Endometrium (tissue), 2 donors: ENCODE results near the gene MRPL24.

Experiments
- FAIRE-seq: peaks from 2 replicates; lab custom pipeline; 2012; peaks lifted over from hg19 to GRCh38; lab: Jason Lieb, UNC
- donor health status: control.
- donor health status: control.

MRPL24 gene

GRCh38 chr1:156709757-156710489 is 31.0 kb downstream of the MRPL24 start:
- FAIRE-seq = no peak

GRCh38 chr1:156709031-156709430 is 31.9 kb downstream of the MRPL24 start:
- FAIRE-seq = no peak

GRCh38 chr1:156708218-156708661 is 32.6 kb downstream of the MRPL24 start:
- no peak for FAIRE-seq

DNA sequence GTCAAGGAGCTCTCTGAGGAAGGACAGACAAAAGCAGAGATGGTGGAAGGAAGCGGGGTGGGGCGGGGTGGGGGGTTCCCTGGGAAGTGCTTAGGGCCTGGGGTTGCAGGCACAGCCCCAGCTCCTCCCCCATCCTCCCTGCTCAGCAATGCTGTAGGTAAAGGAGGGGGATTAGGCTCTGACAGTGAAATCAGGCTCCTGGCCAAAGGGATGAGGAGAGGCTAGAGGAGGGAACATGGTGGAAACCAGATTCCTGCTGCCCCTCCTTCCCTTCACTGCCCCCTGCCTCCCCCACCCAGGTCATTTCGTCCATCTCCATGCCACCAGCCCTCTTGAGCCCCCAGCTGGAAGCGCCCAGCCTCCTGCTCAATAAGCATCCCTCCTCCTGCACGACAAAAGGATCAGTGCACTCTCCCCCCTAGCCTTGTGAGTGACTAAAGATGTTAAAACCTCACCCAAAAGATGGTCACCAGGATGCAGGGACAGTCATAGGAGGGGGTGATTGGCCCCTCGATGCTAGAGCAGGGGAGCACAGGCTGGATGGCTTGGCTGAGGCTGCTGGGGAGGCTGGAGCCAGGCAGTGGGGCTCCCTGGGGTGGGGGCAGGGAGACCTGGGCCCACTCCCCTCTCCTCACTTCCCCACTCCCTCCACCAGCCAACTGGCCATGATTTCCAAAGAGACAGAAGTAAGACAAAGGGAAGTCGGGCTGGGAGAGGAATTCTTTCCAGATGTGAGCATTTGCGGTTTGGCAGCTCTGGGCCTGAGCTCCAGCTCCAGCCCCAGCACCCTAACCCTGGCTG is 33.3 kb downstream of the MRPL24 start:
- no peak for FAIRE-seq

- peak; percentile 26 for FAIRE-seq
Observed at GRCh38 chr1:156706657-156707416, 34.1 kb downstream of the MRPL24 start.

- no peak for FAIRE-seq
Observed at GRCh38 chr1:156705918-156706656, 34.8 kb downstream of the MRPL24 start.

DNA sequence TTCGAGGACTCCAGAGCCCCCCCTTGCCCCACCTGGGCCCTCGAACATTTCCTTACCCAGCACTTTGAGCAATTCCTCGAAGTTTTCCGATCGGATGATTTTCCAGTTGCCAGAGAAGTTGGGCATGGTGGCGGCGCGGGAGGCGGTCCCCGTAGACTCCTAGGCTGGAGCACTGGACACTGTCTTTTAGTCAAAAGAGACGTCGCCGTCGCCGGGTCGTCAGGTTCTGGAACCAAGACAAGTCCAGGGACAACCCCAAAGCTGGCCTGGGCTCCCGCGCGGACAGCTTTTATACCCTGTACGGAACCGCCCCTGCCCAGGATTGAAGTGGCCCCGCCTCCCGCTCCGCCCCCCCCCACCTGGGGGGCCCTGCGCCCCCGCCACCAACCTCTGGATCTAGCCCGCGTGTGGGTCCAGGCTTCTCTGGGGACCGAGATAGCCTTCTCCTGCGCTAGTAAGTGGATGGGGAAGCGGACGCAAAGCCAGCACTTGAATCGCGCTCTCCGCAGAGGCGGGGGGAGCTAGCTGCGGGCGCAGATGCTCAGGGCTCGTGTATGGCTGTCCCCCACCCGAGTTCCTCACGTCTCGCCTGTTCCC is 35.5 kb downstream of the MRPL24 start, which contains the start of gene CRABP2:
Gene CRABP2 (minus strand): TSS at position 263 of the 597 bp plus-strand sequence. CDS start 137 bp downstream, at position 126.
- FAIRE-seq = no peak

DNA sequence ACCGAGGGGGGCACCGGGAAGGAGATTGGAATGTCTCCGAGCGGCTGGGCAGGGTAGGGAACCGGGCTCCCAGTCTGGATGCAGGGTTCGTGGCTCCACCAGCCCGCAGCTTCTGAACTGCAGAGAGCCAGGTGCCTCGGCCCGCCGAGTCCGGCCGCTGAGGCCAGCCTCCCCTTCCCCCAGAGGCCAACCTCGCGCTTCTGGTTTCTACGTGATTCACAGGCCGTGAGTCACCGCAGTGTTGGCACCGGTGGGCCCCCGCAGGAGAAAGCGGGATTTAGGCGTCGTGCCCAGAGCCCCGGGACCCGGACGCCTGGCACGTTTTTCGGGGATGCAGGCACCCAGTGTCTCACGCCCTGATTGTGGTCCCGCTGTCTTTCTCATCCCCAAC is 36.0 kb downstream of the MRPL24 start:
- FAIRE-seq = no peak

DNA sequence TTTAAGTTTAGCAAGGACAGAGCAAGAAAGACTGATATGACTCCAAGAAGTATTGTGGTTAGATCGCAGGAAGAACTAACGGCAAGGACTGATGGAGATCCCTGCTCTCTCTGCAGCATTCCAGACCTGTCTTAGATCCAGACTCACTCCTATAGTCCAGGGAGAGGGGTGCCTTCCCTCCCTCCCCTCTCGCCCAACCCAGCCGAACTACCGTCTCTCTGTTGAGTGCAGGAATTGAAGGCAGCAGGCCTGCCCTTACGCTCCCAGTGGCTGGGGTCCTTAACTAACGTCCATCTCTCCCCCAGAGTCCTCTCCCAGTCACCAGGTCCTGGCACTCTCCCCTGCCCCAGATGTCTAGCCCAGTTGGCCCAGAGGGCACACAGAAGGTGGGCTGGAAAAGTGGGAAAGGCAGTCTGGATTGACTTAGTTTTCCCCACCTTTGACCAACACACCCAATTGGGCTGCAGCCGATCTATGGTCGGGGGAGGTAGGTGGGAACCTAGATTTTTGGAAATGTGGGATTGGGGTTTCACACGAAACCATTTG is 36.6 kb downstream of the MRPL24 start:
- no peak for FAIRE-seq

- no peak for FAIRE-seq
Observed at GRCh38 chr1:156703741-156704140, 37.1 kb downstream of the MRPL24 start.

DNA sequence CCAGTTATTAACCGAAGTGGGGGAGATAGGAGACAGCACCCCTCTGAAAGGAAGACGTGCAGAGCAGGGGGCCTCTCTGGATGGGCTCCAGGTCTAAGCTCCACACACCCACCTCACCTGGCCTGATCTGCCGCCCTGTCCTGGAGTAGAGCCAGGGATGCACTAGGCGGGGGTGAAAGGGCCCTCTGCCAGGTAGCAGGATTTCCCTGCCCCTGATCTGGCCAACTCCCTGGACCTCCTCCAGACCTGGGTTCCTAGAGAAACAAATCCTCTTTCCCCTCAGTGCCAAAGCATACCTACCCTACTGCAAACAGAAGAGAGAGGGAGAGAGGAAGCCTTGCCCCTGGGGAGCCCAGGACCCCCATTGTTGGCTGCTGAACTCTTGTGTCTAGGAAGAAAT is 37.6 kb downstream of the MRPL24 start:
- no peak for FAIRE-seq

DNA sequence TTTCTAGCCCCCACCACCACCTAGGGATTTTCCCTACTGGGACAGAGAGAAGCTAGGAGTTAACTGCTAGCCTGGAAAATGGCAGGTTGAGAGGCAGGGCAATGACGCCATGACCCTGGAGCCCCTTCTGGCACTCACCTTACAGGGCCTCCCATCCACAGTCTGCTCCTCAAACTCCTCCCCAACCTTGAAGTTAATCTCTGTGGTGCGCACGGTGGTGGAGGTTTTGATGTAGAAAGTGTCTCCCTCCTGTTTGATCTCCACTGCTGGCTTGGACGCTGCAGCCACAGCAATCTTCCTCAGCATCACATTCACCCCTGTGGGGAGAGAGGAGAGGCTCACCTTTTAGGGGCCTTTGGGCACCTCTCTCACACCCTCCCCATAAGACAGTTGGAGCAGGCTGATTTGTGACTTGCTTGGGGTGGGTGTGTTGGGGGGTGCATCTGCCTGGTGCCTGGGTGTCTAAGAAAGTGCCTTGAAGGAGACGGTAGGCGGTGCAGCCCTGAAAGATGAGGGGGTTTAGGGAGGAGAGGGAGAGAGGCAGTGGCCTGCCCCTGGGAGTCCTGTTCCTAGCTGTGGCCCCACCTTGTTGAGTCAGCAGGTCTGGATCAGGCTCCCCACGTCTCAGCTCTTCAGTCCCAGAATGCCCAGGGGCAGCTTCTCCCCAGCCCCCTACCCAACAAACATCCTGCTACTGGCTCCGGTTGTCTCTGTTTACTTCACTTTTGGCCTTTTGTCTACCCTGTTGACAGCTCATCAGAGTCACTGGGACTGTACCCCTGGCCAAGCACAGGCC is 40.0 kb downstream of the MRPL24 start:
- FAIRE-seq = no peak

DNA sequence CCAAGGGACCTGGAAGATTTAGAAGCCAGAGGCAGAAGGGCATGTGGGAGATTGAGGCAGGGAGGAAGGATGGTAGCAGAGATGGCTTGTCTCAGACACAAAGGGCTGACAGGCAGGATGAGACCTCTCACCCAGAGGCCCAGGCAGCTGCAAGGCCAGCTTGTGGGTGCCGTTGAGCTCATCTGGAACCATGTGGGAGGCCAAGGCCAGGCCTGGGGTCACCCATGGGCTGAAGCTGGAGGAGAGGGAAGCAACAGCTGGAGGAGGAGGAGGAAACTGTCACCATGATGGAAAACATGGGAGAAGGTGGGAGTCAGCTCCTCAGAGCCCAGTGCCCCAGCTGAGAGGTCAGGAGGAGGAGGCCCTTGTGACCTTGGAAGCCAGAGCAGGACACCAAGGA is 41.9 kb downstream of the MRPL24 start:
- no peak for FAIRE-seq

DNA sequence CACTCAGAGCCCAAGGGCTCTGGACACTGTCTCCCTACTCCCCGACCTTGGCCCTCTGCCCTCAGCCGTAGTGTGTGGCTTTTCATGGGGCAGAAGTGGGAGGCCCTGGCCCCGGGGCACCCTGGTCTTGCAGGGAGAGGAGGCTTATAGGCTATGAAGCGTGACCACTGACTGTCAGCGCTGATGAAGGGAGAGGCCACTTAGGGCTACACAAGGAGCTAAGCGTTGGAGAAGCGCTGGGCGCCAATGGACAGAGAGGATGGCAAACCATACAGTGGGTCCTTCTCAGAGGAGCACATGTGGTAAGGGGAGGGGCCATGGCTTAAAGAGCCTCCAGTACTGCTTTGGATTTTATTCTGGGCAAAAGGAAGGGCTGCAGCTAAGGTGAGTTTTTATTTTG is 43.4 kb downstream of the MRPL24 start:
- FAIRE-seq = no peak

DNA sequence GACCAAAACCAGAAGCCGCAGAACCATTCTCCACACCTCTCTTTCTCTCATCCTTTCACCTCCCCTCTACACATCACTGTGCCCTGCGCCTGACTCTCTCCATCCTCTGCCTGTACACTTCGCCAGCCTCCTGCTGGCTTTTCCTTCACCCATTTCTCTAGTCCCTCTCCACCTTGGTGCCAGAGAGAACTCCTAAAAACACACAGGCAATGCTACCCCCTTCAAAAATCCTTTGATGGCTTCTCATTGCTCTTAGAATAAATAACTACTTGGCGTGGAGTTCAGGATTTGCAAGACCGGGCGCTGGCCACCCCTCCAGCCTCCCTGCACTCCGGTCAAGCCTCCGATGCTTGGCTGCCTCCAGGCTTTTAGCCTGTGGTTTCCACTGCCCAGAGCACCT is 44.1 kb downstream of the MRPL24 start:
- no peak for FAIRE-seq

GRCh38 chr1:156694690-156694962 is 46.3 kb downstream of the MRPL24 start:
- FAIRE-seq = no peak

DNA sequence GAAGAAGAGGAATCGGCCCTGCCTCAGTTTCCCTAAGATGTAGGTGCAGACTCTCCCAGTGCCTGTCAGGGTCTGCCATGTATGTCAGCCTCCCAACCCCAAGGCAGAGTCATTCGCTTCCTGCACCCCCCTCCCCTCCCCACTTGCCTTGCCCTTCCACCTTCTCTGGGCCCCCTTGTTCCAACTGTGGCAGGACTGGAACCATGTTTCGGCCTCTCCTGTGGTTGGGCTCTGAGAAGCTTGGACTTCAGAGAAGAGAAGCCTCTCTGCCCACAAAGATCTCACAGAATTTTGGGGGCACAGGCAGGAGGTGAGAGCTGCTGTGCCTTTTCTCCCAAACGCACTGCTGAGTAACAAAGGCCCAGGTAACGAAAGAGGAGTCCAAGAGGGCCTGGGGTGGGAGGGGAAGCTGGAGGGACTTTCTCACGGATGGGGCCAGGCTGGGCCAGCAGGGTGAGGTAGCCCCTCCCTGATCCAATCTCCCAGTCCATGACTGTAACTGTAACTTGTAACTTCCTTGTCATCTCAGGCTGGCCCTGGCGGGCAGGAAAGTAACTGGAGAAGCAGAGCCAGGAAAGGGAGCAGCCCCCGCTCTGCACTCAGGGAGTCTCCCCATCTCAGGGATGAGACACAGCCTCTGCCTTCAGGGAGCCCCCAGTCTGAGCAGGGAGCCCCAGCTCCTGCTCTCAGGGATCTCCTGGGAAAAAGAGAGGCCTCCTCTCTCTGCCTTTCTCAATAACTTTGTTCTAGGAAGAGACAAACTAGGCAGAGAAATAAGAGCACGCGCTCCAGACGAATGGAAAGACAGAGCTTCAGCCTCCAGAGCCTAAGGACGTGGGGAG is 46.8 kb downstream of the MRPL24 start:
- FAIRE-seq = no peak

GRCh38 chr1:156692925-156693847 is 47.7 kb downstream of the MRPL24 start:
- no peak for FAIRE-seq
